A549 (cell line): Measurements from ENCODE around the gene SPATA46.

Source experiments
- BCL3 ChIP-seq: fragments of >200 bp; sonication (Bioruptor Twin); formaldehyde crosslinking; IDR thresholded peaks from 3 replicates; pipeline ENCODE4 v1.6.1; 2016
- CTCF ChIP-seq: fragments of >200 bp; sonication (Bioruptor Twin); formaldehyde crosslinking; IDR thresholded peaks from 3 replicates; pipeline ENCODE4 v1.5.1; 2016
- EHF ChIP-seq: fragments of 250-450 bp; sonication (Bioruptor Pico); IDR thresholded peaks from 2 replicates; pipeline ENCODE4 v1.5.0; 2020; ENCODE audit warnings: mild to moderate bottlenecking
- ELK1 ChIP-seq: fragments of 150-350 bp; IDR thresholded peaks from 2 replicates; pipeline ENCODE4 v1.6.1; 2014; ENCODE audit warnings: low read depth, mild to moderate bottlenecking, low read length
- EP300 ChIP-seq, 2 experiments: fragments of >200 bp; sonication (Bioruptor Twin); formaldehyde crosslinking; IDR thresholded peaks; 2 replicates in 1 of 2; 3 replicates in 1 of 2; pipeline ENCODE4 v1.6.1; 2016 to 2017
- FOSB ChIP-seq: fragments of 250-450 bp; sonication (Bioruptor Pico); IDR thresholded peaks from 2 replicates; pipeline ENCODE4 v1.5.0; 2020; ENCODE audit warnings: mild to moderate bottlenecking, moderate library complexity
- HDAC2 ChIP-seq: fragments of 200-600 bp; sonication (generic); IDR thresholded peaks from 2 replicates; pipeline ENCODE4 v1.6.1; 2016
- MAFK ChIP-seq: fragments of 450-650 bp; IDR thresholded peaks from 2 replicates; pipeline ENCODE4 v1.6.1; 2014; ENCODE audit not compliant: partially characterized antibody
- MAX ChIP-seq: IDR thresholded peaks from 2 replicates; pipeline ENCODE4 v1.6.1; 2012
- MYC ChIP-seq: IDR thresholded peaks from 2 replicates; pipeline ENCODE4 v1.6.1; 2012; ENCODE audit warnings: mild to moderate bottlenecking, inconsistent platforms, low read length, improper control_type of control experiment, borderline replicate concordance
- POLR2A ChIP-seq: IDR thresholded peaks from 2 replicates; pipeline ENCODE4 v1.6.1; 2012; ENCODE audit warnings: mild to moderate bottlenecking, low read length

- no peak for TF ChIP-seq MAFK
- TF ChIP-seq EHF (CRISPR knock-in tag): no peak
- TF ChIP-seq CTCF: no peak
- TF ChIP-seq POLR2A: no peak
- TF ChIP-seq HDAC2: no peak
- no peak for TF ChIP-seq EP300 (IDR thresholded peaks at IDR 0.05)
- no peak for TF ChIP-seq MAX
- no peak for TF ChIP-seq FOSB (CRISPR knock-in tag)
- TF ChIP-seq MYC: no peak
- TF ChIP-seq BCL3: no peak
- no peak for TF ChIP-seq ELK1
Measured at GRCh38 chr1:162389971-162390370, 13.3 kb upstream of the SPATA46 start.
